DND-41 (cell line): Measurements from ENCODE around the gene ZNF354C.

Experiments used
- EZH2 ChIP-seq: IDR thresholded peaks from 3 replicates; pipeline ENCODE4 v1.6.1; 2012; ENCODE audit warnings: borderline replicate concordance, low read depth, mild to moderate bottlenecking, moderate library complexity, low read length, inconsistent platforms; ENCODE audit not compliant: severe bottlenecking
- TF ChIP-seq, protein P1 (sequence below): IDR thresholded peaks from 2 replicates; pipeline ENCODE4 v1.5.1; 2012; ENCODE audit warnings: borderline replicate concordance, low read length, moderate library complexity, mild to moderate bottlenecking; ENCODE audit not compliant: poor library complexity, severe bottlenecking; ENCODE audit errors: extremely low read depth

- TF ChIP-seq, protein P1, sequence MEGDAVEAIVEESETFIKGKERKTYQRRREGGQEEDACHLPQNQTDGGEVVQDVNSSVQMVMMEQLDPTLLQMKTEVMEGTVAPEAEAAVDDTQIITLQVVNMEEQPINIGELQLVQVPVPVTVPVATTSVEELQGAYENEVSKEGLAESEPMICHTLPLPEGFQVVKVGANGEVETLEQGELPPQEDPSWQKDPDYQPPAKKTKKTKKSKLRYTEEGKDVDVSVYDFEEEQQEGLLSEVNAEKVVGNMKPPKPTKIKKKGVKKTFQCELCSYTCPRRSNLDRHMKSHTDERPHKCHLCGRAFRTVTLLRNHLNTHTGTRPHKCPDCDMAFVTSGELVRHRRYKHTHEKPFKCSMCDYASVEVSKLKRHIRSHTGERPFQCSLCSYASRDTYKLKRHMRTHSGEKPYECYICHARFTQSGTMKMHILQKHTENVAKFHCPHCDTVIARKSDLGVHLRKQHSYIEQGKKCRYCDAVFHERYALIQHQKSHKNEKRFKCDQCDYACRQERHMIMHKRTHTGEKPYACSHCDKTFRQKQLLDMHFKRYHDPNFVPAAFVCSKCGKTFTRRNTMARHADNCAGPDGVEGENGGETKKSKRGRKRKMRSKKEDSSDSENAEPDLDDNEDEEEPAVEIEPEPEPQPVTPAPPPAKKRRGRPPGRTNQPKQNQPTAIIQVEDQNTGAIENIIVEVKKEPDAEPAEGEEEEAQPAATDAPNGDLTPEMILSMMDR, result no peak
- TF ChIP-seq EZH2, result no peak
Measured at GRCh38 chr5:179126506-179126991, 66.4 kb downstream of the ZNF354C start.
